Progenitor cell of endocrine pancreas (in vitro differentiated cells): ENCODE measurements around the gene ZSCAN5C. TPM values are rescaled to one million over a fixed set of nuclear protein-coding genes. Genes with fewer than 3 reads are reported as not detected.

Experiments
- DNase-seq: peaks from one replicate; pipeline ENCODE4 v3.0.0; 2021; ENCODE audit warnings: low spot score; ENCODE audit not compliant: unreplicated experiment
- H3K27ac Mint-ChIP-seq: 2 replicates; pipeline ENCODE4 v1.8.0; 2021; ENCODE audit warnings: mild to moderate bottlenecking, moderate library complexity, mixed read lengths
- H3K27me3 Mint-ChIP-seq: 2 replicates; pipeline ENCODE4 v1.8.0; 2021; ENCODE audit warnings: mixed read lengths
- H3K36me3 Mint-ChIP-seq: 2 replicates; pipeline ENCODE4 v1.8.0; 2022; ENCODE audit warnings: mixed read lengths; ENCODE audit not compliant: insufficient read depth
- H3K4me1 Mint-ChIP-seq: 2 replicates; pipeline ENCODE4 v1.8.0; 2021; ENCODE audit warnings: low read depth, mixed read lengths
- H3K4me3 Mint-ChIP-seq: 2 replicates; pipeline ENCODE4 v1.8.0; 2021; ENCODE audit warnings: low read depth, mild to moderate bottlenecking, moderate library complexity, mixed read lengths
- H3K9me3 Mint-ChIP-seq: 2 replicates; pipeline ENCODE4 v1.8.0; 2021; ENCODE audit warnings: low read depth, mixed read lengths
- total RNA-seq: library from RNA; stranded (reverse); gene quantifications from 2 replicates; pipeline ENCODE4 v1.2.1, GENCODE V29; 2021
- TF ChIP-seq, protein P1 (sequence below): fragments of 200-600 bp; sonication (generic); IDR thresholded peaks from one replicate; pipeline ENCODE4 v1.5.0; 2021; ENCODE audit warnings: antibody characterized with exemption, mild to moderate bottlenecking; ENCODE audit not compliant: unreplicated experiment

ZSCAN5C gene
- total RNA-seq, 1 donor from 2014 or later: not detected

DNA sequence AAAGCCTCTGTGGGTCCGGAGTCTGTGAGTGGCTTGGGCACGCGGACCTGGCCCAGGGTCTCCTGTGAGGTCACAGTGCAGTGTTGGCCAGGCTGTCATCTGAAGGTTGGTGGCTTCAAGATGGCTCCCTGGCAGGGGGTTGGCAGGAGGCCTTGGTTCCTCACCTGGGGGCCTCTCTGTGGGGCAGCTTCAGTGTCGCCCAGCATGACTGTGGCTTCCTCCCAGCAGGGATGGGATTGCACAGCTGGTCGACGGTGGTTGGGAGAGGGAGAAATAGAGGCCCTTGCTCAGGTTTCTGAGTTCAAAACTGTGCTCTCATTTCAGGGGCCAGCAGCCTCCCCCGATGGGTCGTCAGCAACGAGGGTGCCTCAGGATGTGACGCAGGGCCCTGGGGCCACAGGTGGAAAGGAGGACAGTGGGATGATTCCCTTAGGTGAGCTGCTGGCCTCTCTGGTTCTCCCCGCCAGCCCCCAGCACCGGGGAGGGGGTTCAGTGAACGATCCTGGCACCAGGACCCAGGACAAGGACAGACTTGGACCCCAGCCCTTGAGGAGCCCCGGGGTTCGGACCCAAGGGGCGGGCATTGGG lies 43.8 kb upstream of the ZSCAN5C start:
- peaks cover 15% of the 10 kb centered on the region for H3K36me3 Mint-ChIP-seq
- peaks cover 2% of the 10 kb centered on the region for H3K4me1 Mint-ChIP-seq
- TF ChIP-seq, protein P1, sequence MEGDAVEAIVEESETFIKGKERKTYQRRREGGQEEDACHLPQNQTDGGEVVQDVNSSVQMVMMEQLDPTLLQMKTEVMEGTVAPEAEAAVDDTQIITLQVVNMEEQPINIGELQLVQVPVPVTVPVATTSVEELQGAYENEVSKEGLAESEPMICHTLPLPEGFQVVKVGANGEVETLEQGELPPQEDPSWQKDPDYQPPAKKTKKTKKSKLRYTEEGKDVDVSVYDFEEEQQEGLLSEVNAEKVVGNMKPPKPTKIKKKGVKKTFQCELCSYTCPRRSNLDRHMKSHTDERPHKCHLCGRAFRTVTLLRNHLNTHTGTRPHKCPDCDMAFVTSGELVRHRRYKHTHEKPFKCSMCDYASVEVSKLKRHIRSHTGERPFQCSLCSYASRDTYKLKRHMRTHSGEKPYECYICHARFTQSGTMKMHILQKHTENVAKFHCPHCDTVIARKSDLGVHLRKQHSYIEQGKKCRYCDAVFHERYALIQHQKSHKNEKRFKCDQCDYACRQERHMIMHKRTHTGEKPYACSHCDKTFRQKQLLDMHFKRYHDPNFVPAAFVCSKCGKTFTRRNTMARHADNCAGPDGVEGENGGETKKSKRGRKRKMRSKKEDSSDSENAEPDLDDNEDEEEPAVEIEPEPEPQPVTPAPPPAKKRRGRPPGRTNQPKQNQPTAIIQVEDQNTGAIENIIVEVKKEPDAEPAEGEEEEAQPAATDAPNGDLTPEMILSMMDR: no peak
- H3K27me3 Mint-ChIP-seq: no peaks in the 10 kb centered on the region
- H3K27ac Mint-ChIP-seq: peak overlapping the region; percentile 56
- no peaks in the 10 kb centered on the region for H3K9me3 Mint-ChIP-seq
- DNase-seq: no peak
- no peak overlapping the region for H3K4me3 Mint-ChIP-seq

DNA sequence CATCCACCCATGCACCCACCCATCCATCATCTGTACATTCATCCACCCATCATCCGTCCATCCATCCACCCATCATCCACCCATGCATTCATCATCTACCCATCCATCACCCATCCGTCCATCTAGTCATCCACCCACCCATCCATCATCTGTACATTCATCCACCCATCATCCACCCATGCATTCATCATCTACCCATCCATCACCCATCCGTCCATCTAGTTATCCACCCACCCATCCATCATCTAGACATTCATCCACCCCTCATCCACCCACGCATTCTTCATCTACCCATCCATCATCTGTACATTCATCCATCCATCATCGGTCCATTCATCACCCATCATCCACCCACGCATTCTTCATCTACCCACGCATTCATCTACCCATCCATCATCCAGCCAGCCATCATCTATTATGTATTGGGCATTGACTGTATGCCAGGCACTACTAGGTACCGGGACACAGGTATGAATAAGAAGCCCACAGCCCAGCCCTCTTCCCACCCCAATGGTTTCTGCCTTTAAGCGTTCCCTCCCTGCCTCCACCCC lies 43.0 kb upstream of the ZSCAN5C start:
- Mint-ChIP-seq H3K9me3 (no peaks in the 10 kb centered on the region), H3K4me1 (no peaks in the 10 kb centered on the region), H3K27me3 (no peaks in the 10 kb centered on the region), H3K27ac (peak overlapping the region; percentile 73), H3K4me3 (no peak overlapping the region), H3K36me3 (peaks cover 15% of the 10 kb centered on the region)
- TF ChIP-seq, protein P1: no peak
- no peak for DNase-seq

DNA sequence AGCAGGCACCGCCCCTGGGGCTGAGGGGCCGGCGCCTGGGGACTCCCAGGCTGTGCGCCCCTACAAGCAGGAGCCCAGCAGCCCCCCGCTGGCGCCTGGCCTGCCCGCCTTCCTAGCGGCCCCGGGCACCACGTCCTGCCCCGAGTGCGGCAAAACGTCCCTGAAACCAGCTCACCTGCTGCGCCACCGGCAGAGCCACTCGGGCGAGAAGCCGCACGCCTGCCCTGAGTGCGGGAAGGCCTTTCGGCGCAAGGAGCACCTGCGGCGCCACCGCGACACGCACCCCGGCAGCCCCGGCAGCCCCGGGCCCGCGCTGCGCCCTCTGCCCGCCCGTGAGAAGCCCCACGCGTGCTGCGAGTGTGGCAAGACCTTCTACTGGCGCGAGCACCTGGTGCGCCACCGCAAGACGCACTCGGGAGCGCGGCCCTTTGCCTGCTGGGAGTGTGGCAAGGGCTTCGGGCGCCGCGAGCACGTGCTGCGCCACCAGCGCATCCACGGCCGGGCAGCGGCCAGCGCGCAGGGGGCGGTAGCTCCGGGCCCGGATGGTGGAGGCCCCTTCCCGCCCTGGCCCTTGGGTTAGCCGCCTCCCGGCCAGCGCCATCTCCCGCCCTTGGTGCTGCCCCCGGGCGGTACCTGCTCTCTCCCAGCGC lies 42.3 kb upstream of the ZSCAN5C start:
- Mint-ChIP-seq H3K4me1 (no peaks in the 10 kb centered on the region), H3K36me3 (peaks cover 15% of the 10 kb centered on the region)

DNA sequence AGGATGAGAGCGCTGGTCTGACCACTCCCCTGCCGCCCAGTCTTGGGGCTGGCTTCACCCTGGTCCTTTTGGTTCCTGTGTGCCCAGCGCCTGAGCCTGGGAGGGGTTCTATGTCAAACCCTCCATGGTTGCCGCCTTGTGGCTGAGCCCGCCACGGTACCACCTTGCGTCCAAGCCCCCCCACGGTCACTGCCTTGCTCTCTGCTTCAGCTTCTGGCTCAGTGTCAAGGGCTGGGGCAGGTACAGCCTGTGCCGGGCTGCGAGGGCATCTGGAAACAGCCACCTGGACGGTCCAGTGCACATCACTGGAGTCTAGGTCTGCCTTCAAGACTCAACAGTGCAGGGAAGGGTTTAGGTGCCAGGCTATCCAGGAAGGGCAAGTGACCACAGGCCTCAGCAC lies 40.5 kb upstream of the ZSCAN5C start:
- no peaks in the 10 kb centered on the region for H3K27me3 Mint-ChIP-seq

More for the DNA sequence above, 42.3 kb upstream of the ZSCAN5C start:
- TF ChIP-seq, protein P1: no peak
- H3K27me3 Mint-ChIP-seq: no peaks in the 10 kb centered on the region
- no peak for DNase-seq
- no peaks in the 10 kb centered on the region for H3K9me3 Mint-ChIP-seq
- H3K4me3 Mint-ChIP-seq: no peak overlapping the region
- H3K27ac Mint-ChIP-seq: no peak overlapping the region

DNA sequence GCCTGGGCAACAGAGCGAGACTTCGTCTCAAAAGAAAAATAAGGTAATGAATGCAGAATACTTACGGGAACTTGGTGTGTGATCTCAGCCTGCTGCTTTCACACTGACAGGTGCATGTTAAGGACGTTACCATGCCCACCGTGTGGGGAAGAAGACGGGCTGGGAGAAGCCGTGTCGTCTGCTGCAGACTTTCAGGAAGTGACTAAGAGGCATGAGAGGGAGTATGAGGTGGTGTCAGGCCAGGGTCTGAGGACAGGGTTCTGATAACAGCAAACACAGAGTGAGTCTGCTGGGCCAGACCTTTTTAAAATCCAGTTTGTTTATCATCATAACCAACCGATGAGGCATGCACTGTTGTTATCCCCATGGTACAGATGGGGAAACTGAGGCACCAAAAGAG lies 39.8 kb upstream of the ZSCAN5C start:
- Mint-ChIP-seq H3K27me3 (no peaks in the 10 kb centered on the region), H3K27ac (no peak overlapping the region), H3K4me3 (no peak overlapping the region), H3K4me1 (no peaks in the 10 kb centered on the region), H3K9me3 (no peaks in the 10 kb centered on the region), H3K36me3 (peaks cover 9% of the 10 kb centered on the region)
- DNase-seq: no peak
- TF ChIP-seq, protein P1: no peak

More for the DNA sequence above, 40.5 kb upstream of the ZSCAN5C start:
- no peak for DNase-seq
- H3K4me1 Mint-ChIP-seq: no peaks in the 10 kb centered on the region
- no peaks in the 10 kb centered on the region for H3K9me3 Mint-ChIP-seq
- peaks cover 9% of the 10 kb centered on the region for H3K36me3 Mint-ChIP-seq
- H3K4me3 Mint-ChIP-seq: no peak overlapping the region
- no peak overlapping the region for H3K27ac Mint-ChIP-seq
- TF ChIP-seq, protein P1: no peak
